Heart left ventricle (tissue), 16 donors: ENCODE measurements around the gene CASQ2. TPM values are rescaled to one million over a fixed set of nuclear protein-coding genes. Genes with fewer than 3 reads are reported as not detected.
A peak's percentile ranks its signal among the peaks of the same experiment; 100 is the strongest.

Experiments
- ATAC-seq, 4 donors: fragments of 200-7000 bp; cut with Tn5 transposase; one replicate each; pipeline ENCODE4 v1.9.1; 2020 to 2022; ENCODE audit warnings: moderate library complexity in 4 of 4, mild to moderate bottlenecking in 3 of 4, moderate number of reproducible peaks in 1 of 4
- DNase-seq, 5 donors: peaks; one replicate each; pipeline ENCODE4 v3.0.0-alpha.2; 2020
- H3K27ac ChIP-seq, 12 donors: fragments of 200-600 bp; sonication (generic) in 4 of 12; one replicate each; pipeline versions ENCODE4 v1.5.0 to v1.8.0; 2016 to 2022; ENCODE audit warnings: mild to moderate bottlenecking in 2 of 12
- H3K27me3 ChIP-seq, 9 donors: fragments of 200-600 bp; sonication (generic) in 2 of 9; one replicate each; pipeline versions ENCODE4 v1.5.1 to v1.8.0; 2016 to 2022; ENCODE audit warnings: mild to moderate bottlenecking in 3 of 9
- H3K36me3 ChIP-seq, 9 donors: fragments of 200-600 bp; sonication (generic) in 2 of 9; one replicate each; pipeline versions ENCODE4 v1.5.0 to v1.8.0; 2018 to 2022; ENCODE audit warnings: mild to moderate bottlenecking in 2 of 9
- H3K4me1 ChIP-seq, 12 donors: fragments of 200-600 bp; sonication (generic) in 4 of 12; one replicate each; pipeline versions ENCODE4 v1.5.0 to v1.8.0; 2016 to 2022; ENCODE audit warnings: mild to moderate bottlenecking in 3 of 12
- H3K4me3 ChIP-seq, 12 donors: fragments of 200-600 bp; sonication (generic) in 4 of 12; one replicate each; pipeline versions ENCODE4 v1.5.0 to v1.8.0; 2017 to 2022; ENCODE audit warnings: mild to moderate bottlenecking in 9 of 12, moderate library complexity in 4 of 12
- H3K9me3 ChIP-seq, 12 donors: fragments of 200-600 bp; sonication (generic) in 4 of 12; one replicate each; pipeline versions ENCODE4 v1.5.0 to v1.8.0; 2016 to 2022; ENCODE audit warnings: mild to moderate bottlenecking in 1 of 12
- POLR2A ChIP-seq, 2 donors: fragments of 450-650 bp; IDR thresholded peaks; one replicate each; pipeline ENCODE4 v1.6.1; 2017; ENCODE audit warnings: antibody characterized with exemption in 2 of 2, mild to moderate bottlenecking in 2 of 2, moderate library complexity in 2 of 2
- WGBS, 4 donors: extraction: QIAGEN DNeasy Blood & Tissue Kit in 2 of 4; methylation state at CpG; one replicate each; pipeline versions ENCODE4 v1.1.5 to v1.1.7; 2013 to 2018; 5-methylcytosine and 5-hydroxymethylcytosine counted together
- intact Hi-C, 10 donors: fragments of 100-400 bp; cut with DNase I; formaldehyde crosslinking; loops; one replicate each; pipeline versions ENCODE4 v1.11.1 to v1.14.2; 2022
- polyA plus RNA-seq, 2 donors: library from polyadenylated mRNA; stranded (reverse); fragments of 200-250 nt; gene quantifications; one replicate each; pipeline ENCODE4 v1.2.3, GENCODE V29; 2013
- total RNA-seq, 9 donors: library from RNA; depleted of rRNA in 2 of 9; stranded (reverse); fragments of >200 nt in 2 of 9; fragmentation: NEBNext Ultra II Directional in 3 of 9; extraction: Animal tissue kit (Norgen Biotek cat#: 25700) in 3 of 9; gene quantifications; one replicate each; pipeline versions ENCODE4 v1.1.0 to v1.2.4, GENCODE V29; 2016 to 2023
- TF ChIP-seq, protein P1 (sequence below), 12 donors: fragments of 200-600 bp; sonication (generic) in 4 of 12; IDR thresholded peaks; one replicate each; pipeline versions ENCODE4 v1.5.0 to v1.8.0; 2018 to 2022; ENCODE audit warnings: antibody characterized with exemption in 12 of 12, mild to moderate bottlenecking in 5 of 12
- donor health status: ischemic (EF 13 %, LVEDD 7.1; RV severe dilation, severe dysfunction).
- donor health status: healthy with polysubstance abuse.
- donor health status: DM: no; HTN: yes; CAD: no.
- donor health status: DM: no; HTN: no; CAD: no.
- donor health status: ischemic (EF 25% LVEDD 6.9; RV normal size, moderate dysfunction).
- donor health status: ischemic (EF 25% LVEDD 5.7; RV mildly dilated, moderate dysfunction).
- donor health status: healthy.
- donor health status: DM: yes; HTN: yes; CAD: no.
- donor health status: ischemic (EF 35%, LVEDD 5.7; RV mildly dilated, moderate dysfunction).
- donor health status: nonischemic (EF 11% LVEDD 7.7; RV severe dilation, severe dysfunction).
- donor health status: DM: yes; HTN: yes; CAD: no.
- donor health status: PGD.
- donor health status: ischemic (EF 29% LVEDD 5.4; RV normal size, mild dysfunction).
- donor health status: nonischemic (EF 23%, LVEDD 6.1; RV moderate dilation, normal function).

The CASQ2 gene
- total and polyA plus RNA-seq, 11 donors: 444 to 1,692 (median 895) TPM

DNA sequence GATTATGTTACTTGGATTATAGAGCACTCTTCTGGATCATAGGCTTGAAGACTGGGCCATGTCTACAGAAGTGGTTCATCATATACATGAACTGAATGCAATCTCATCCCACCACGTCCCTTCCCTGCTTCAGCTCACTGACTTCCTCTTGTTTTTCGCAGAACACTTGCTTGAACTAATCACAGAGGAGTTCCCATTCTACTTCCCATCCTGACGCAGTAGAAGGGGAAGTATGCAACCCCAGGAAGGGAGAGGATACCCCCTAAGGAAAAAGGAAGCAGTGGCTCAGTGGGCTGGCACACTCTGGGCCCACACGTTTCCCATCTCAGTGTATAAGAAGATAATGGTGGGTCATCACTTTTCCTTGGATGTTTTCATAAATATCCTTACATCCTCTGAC is 36.2 kb downstream of the CASQ2 start:
- 50 to 61% (median 55%) methylated on average over 4 of the region's 4 CpGs for WGBS, 4 donors
- Histone ChIP-seq H3K4me1 (peaks cover 0 to 35% (median 14%) of the 10 kb centered on the region in 12 donors), H3K36me3 (peaks cover 0 to 82% (median 22%) of the 10 kb centered on the region in 9 donors), H3K27ac (peak overlapping the region in 1 of 12 donors; percentile 53), H3K27me3 (no peaks in the 10 kb centered on the region), H3K9me3 (no peaks in the 10 kb centered on the region), H3K4me3 (no peak overlapping the region)
- no peak for ATAC-seq
- DNase-seq: no peak
- TF ChIP-seq POLR2A (IDR thresholded peaks at IDR 0.05): no peak
- TF ChIP-seq, protein P1, sequence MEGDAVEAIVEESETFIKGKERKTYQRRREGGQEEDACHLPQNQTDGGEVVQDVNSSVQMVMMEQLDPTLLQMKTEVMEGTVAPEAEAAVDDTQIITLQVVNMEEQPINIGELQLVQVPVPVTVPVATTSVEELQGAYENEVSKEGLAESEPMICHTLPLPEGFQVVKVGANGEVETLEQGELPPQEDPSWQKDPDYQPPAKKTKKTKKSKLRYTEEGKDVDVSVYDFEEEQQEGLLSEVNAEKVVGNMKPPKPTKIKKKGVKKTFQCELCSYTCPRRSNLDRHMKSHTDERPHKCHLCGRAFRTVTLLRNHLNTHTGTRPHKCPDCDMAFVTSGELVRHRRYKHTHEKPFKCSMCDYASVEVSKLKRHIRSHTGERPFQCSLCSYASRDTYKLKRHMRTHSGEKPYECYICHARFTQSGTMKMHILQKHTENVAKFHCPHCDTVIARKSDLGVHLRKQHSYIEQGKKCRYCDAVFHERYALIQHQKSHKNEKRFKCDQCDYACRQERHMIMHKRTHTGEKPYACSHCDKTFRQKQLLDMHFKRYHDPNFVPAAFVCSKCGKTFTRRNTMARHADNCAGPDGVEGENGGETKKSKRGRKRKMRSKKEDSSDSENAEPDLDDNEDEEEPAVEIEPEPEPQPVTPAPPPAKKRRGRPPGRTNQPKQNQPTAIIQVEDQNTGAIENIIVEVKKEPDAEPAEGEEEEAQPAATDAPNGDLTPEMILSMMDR (IDR thresholded peaks at IDR 0.05): no peak
- intact Hi-C loops: no loop called here

GRCh38 chr1:115729756-115730155 is 38.8 kb downstream of the CASQ2 start:
- 75 to 87% (median 80%) methylated on average over 4 of the region's 4 CpGs for WGBS, 4 donors
- TF ChIP-seq, protein P1 (IDR thresholded peaks at IDR 0.05): no peak
- TF ChIP-seq POLR2A (IDR thresholded peaks at IDR 0.05): no peak
- no peaks in the 10 kb centered on the region for H3K27me3 ChIP-seq
- peaks cover 0 to 79% (median 21%) of the 10 kb centered on the region in 9 donors for H3K36me3 ChIP-seq
- H3K4me3 ChIP-seq: no peak overlapping the region
- peaks cover 0 to 46% (median 29%) of the 10 kb centered on the region in 12 donors for H3K4me1 ChIP-seq
- intact Hi-C loops: loop anchor here in 2 of 10 donors (5.0 kb wide), 2 partner anchors 33 to 38 kb away; partner anchors contain the start of gene CASQ2 (in 1 of the 2)
- DNase-seq (no peak), ATAC-seq (no peak)
- no peaks in the 10 kb centered on the region for H3K9me3 ChIP-seq
- H3K27ac ChIP-seq: peak overlapping the region in 1 of 12 donors; percentile 35

- ATAC-seq (no peak), DNase-seq (no peak)
- 59 to 78% (median 73%) methylated on average over 1 of the region's 1 CpG for WGBS, 4 donors
- Histone ChIP-seq H3K4me1 (peaks cover 0 to 54% (median 29%) of the 10 kb centered on the region in 12 donors), H3K9me3 (no peaks in the 10 kb centered on the region), H3K27me3 (no peaks in the 10 kb centered on the region), H3K27ac (peak overlapping the region in 11 of 12 donors; percentile 59 to 88 (median 74)), H3K36me3 (peaks cover 0 to 79% (median 17%) of the 10 kb centered on the region in 9 donors), H3K4me3 (no peak overlapping the region)
- intact Hi-C loops: loop anchor here in 2 of 10 donors (5.0 kb wide), 2 partner anchors 34 to 39 kb away; partner anchors contain the start of gene CASQ2 (in 1 of the 2)
- TF ChIP-seq, protein P1 (IDR thresholded peaks at IDR 0.05): no peak
- no peak for TF ChIP-seq POLR2A (IDR thresholded peaks at IDR 0.05)
Measured at GRCh38 chr1:115728341-115728740, 40.2 kb downstream of the CASQ2 start.

DNA sequence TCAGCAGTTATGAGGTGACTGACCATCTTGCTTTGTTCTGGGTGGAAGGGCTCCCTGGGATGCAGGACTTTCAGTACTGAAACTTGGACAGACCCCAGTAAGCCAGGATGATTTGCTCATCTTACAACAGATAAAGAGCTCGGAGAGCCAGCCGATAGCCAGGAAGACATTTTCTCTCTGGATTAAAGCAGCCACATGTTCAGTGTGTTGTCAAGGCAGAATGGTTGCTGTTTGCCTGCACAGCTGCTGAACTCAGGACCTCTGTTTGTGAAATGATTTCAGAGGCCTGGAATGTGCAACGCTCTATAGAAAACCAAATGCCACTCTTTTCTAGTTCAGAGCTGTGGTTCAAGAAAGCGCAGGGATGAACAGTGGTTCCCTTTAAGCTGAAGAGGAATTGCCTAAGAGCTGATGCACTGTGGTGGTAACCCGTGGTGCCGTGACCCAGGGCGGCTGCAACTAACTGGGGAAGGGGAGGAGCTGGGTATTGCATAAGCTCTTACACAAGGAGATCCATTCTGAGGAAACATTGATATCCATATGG is 40.7 kb downstream of the CASQ2 start:
- H3K9me3 ChIP-seq: no peaks in the 10 kb centered on the region
- peak overlapping the region; percentile 52 to 88 (median 74) for H3K27ac ChIP-seq
- H3K36me3 ChIP-seq: peaks cover 0 to 79% (median 17%) of the 10 kb centered on the region in 9 donors
- intact Hi-C loops: loop anchor here in 3 of 10 donors (2.0 to 5.0 kb wide), 3 partner anchors 35 to 40 kb away; partner anchors contain the start of gene CASQ2 (in 1 of the 3)
- 28 to 39% (median 35%) methylated on average over 7 of the region's 7 CpGs for WGBS, 4 donors
- H3K4me1 ChIP-seq: peaks cover 0 to 54% (median 29%) of the 10 kb centered on the region in 12 donors
- no peak for TF ChIP-seq POLR2A (IDR thresholded peaks at IDR 0.05)
- TF ChIP-seq, protein P1 (IDR thresholded peaks at IDR 0.05): no peak
- ATAC-seq (peak; percentile 79 to 90 (median 82)), DNase-seq (peak; percentile 52 to 77 (median 65))
- H3K27me3 ChIP-seq: no peaks in the 10 kb centered on the region
- H3K4me3 ChIP-seq: no peak overlapping the region
